NCI-H1092 treated with DMSO at 0.1 percent for 48 hours (cell line): ENCODE results near the gene GRM2.

Experiments
- DNase-seq: peaks from one replicate; lab custom pipeline; 2025; lab: John Stamatoyannopoulos, UW

Gene GRM2

GRCh38 chr3:51706021-51706485, 815 bp upstream of the GRM2 start:
- DNase-seq: no peak

- DNase-seq: no peak
These were observed 1.5 kb downstream of the GRM2 start for GRCh38 chr3:51708216-51708845.

DNA sequence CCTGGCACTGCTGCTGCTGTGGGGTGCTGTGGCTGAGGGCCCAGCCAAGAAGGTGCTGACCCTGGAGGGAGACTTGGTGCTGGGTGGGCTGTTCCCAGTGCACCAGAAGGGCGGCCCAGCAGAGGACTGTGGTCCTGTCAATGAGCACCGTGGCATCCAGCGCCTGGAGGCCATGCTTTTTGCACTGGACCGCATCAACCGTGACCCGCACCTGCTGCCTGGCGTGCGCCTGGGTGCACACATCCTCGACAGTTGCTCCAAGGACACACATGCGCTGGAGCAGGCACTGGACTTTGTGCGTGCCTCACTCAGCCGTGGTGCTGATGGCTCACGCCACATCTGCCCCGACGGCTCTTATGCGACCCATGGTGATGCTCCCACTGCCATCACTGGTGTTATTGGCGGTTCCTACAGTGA, 2.1 kb downstream of the GRM2 start:
- DNase-seq: no peak

- no peak for DNase-seq
These were observed 2.8 kb downstream of the GRM2 start for GRCh38 chr3:51709675-51710074.

DNA sequence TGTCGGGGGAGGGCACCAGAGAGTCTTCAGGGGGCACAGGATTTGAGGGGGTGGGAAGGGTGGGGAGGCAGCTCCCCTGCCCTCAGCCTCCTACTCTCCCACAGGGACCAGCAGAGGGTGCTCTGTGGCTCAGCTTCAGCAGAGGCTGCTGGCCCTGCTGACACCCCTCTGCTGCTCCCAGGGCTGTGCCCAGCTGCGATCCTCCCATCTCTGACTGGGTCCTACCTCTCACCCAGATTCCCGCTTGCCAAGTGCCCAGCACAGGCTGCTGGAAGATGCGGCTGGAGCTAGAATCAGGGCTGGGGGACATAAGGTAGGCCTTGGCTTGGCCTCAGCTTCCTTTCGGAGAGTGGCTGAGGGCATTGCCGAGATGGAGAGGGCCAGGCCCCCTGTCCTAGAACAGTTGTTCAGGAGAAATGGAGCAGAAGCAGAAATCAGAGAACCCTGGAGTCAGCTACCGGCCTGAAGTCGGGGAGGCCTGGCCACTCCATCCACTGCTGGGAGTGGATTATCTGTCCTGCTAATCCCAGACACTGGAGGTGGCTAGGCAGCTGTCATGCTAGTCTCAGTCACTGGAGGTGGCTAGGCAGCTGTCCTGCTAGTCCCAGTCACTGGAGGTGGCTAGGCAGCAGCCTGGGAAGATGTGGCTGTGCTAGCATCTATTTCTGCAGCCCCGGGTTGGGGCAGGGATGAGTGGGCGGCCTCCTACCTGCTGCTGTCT, 3.9 kb downstream of the GRM2 start:
- no peak for DNase-seq

DNA sequence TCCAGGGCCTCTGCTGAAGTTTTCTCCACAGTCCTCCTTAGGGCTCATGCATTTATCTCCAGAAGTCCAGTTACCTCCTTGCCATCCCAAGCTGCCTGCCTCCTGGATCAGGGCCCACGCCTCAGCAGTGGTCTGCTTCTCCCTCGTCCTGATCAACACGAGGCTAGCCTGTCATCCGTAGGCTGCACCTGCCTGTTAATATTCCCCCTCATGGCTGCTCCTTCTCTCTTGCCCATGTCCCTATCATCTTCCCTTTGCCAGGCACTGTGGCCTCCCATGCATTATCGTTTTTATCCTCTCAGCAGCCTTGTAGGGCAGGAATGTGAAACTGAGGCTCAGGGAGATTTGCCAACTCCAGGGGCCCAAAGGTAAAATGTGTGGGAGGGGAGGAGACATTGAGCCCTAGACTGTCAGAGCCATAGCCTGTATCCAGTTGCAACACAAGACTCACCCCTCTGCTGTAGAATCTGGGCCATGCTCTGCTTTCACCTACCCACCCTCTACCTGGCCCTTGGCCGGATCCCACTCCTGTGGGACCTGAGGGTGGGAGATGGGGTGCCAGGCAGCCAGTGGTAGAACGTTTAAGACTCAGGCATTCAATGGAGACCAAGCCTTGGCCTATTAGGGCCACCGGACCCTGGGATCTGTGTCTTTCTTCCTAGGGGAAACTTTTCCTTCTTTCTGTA, 4.6 kb downstream of the GRM2 start:
- DNase-seq: no peak

DNA sequence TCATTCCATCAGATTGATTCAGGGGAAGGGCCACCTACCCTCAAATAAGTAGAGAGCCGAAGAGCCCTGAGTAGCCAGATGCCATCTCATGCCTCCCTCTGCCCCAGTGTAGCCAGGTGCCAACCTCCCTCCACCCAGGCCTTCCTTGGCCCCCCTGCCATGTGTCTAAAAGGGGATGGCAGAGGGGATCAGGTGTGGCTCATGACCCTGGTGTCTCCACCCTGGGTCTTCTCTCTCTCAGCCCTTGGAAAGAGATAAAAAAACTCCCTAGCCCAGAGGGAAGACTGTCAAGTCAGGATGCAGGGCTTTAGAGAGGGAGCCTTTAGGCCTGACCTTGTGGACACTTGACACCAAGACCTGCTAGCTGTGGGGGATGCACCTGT, 5.2 kb downstream of the GRM2 start:
- no peak for DNase-seq

- DNase-seq: no peak
These were observed 5.7 kb downstream of the GRM2 start for GRCh38 chr3:51712511-51712931.

- DNase-seq: no peak
These were observed 6.1 kb downstream of the GRM2 start for GRCh38 chr3:51712963-51713362.

- no peak for DNase-seq
These were observed 8.5 kb downstream of the GRM2 start for GRCh38 chr3:51715231-51715976.

GRCh38 chr3:51715977-51716294, 9.1 kb downstream of the GRM2 start:
- no peak for DNase-seq

DNA sequence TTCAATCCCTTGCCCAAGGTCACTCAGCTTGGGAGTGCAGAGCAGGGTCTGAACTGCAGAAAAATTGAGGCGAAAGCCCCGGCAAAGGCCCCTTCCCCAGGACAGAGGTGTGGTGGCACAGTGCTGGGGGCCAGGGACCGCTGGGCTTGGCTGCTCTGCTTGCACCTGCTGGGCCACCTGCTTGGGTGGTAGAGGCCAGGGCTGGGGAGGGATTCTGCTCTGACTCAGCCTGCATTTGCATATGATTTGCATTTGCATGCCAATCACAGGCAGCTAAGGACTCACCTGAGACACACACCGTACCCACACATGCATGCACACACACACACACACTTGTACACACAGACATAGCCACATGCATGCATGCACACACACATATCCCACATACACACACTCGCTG, 9.9 kb downstream of the GRM2 start:
- no peak for DNase-seq

GRCh38 chr3:51717446-51717845, 10.6 kb downstream of the GRM2 start:
- DNase-seq: no peak

- DNase-seq: no peak
These were observed 11.1 kb downstream of the GRM2 start for GRCh38 chr3:51717947-51718346.

DNA sequence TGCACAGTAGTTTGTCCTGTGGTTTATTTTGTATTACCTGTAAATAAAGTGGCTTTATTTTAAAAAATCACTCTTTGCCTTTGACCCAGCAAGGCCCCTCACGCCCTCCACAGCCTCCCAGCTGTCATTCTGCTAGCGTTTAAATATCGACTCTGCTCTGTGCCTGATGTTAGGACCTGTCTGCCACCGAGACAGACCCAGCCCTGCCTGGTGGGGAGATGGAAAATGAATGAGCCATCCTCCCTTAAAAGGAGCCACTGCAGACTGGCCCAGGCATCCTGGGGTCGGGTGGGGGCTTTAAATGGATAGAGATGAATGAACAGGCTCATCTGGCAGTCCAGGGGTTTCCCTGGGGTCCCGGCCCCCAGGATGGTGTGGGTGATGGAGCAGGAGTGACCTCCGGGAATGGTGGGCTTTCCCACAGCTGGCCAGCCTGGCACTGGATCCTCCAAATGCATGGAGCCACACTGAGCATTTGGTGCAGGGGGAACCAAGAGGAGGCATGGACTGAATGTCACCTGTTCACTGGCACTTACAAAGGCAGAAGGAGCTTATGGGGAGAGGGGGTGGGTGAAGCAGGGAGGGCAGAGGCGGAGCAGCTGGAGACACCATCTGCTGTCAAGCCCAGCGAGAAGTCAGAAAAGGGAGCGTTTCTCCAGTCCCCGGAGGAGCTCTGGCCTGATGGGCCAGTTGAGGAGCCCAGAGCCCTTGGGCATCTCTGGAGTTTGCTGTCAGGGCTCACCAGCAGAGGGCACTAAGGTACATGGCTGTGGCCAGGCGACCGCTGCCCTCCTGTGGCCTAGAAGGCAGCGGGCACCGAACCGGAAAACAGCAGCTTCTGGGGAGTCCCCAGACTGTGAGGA, 11.9 kb downstream of the GRM2 start:
- peak; percentile 52 for DNase-seq

GRCh38 chr3:51719410-51720025, 12.7 kb downstream of the GRM2 start:
- DNase-seq: no peak

DNA sequence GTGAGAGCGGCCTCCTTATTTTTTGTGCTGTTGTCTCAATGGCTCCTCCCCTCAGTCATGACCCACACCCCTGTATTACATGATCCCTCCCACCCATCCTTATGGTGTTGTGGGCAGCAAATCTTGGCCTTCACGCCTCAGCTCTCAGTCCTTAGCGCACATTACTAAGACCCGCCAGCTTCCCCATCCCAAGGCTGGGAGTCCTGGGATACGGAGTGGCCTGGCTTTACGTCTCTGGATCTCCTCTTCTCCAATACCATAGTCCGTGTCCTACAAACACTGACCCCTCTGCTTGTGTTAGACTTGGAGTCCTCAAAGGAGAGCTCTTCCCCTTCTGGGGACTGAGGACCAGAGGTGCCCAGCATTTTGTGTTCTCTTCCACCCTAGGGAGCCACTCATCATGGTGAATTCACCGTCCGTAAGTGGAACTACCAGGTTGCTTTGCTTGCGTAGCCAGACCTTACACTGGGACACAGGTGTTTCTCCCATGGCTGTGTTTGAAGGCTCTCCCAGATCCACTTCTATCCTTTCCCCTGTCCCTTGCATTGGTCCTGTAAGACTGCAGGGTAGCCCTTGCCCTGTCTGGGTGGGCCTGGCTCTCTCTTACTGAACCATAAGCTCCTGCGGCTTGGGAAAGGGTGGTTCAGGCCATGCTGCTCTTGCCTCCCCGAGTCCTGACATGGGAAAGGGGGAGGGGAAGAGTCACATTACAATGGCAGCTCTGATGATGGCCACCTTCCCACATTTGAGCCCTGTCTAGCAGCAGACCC, 13.6 kb downstream of the GRM2 start:
- DNase-seq: no peak

DNA sequence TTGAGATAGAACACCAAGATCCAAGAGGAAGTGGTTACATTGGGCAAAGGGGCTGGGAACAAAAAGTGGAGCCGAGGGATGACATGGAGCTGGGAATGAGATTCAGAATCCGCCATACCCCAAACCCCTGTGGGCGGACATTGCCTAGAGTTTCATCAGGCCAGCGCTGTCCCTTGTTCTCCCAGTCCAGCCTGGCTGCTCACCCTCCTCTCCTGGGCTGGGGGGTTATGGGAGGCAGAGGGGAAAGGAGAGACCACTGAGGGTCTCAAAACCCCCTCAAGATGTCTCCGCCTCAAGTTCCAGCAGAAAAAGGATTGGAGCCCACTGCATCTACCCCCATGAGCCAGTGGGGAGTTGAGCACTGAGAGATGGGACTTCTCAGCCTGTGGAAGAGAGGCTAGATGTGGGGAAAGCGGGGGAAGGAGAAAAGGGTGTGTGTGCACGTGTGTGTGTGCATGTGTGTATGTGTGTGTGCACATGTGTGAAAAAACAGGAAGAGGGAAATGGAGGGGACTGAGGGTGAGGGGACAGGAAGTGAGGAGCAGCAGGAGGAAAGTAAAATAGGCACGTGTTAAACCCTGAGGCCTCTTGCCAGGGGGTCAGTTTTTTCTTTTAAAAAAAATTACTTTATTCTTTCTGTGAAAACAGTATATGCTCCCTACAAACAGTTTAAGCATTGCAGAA, 14.3 kb downstream of the GRM2 start:
- DNase-seq: no peak

GRCh38 chr3:51722362-51722761, 15.5 kb downstream of the GRM2 start:
- no peak for DNase-seq

DNA sequence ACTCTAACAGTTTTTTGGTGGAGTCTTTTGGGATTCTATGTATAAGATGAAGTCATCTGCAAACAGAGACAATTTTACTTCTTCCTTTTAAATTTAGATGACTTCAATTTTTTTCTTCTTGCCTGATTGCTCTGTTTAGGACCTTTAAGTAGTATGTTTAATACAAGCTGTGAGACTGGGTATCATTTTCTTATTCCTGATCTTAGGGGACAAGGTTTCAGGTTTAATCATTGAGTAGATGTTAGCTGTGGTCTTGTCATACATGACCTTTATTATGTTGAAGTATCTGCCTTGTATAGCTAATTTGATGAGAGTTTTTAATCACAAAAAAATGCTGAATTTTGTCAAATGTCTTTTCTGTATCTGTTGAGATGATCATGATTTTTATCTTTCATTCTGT, 20.6 kb downstream of the GRM2 start:
- no peak for DNase-seq
